NCI-H2029 treated with DMSO at 0.1 percent for 48 hours (cell line): ENCODE data around the gene N4BP3.
"Not testable (repeated sequence)": the region's sequence is repeated elsewhere in the genome, so short reads cannot be mapped to it uniquely, and the experiment has no call there.

Source experiments
- DNase-seq: peaks from one replicate; lab custom pipeline; 2025; lab: John Stamatoyannopoulos, UW

Gene N4BP3, protein sequence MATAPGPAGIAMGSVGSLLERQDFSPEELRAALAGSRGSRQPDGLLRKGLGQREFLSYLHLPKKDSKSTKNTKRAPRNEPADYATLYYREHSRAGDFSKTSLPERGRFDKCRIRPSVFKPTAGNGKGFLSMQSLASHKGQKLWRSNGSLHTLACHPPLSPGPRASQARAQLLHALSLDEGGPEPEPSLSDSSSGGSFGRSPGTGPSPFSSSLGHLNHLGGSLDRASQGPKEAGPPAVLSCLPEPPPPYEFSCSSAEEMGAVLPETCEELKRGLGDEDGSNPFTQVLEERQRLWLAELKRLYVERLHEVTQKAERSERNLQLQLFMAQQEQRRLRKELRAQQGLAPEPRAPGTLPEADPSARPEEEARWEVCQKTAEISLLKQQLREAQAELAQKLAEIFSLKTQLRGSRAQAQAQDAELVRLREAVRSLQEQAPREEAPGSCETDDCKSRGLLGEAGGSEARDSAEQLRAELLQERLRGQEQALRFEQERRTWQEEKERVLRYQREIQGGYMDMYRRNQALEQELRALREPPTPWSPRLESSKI

DNA sequence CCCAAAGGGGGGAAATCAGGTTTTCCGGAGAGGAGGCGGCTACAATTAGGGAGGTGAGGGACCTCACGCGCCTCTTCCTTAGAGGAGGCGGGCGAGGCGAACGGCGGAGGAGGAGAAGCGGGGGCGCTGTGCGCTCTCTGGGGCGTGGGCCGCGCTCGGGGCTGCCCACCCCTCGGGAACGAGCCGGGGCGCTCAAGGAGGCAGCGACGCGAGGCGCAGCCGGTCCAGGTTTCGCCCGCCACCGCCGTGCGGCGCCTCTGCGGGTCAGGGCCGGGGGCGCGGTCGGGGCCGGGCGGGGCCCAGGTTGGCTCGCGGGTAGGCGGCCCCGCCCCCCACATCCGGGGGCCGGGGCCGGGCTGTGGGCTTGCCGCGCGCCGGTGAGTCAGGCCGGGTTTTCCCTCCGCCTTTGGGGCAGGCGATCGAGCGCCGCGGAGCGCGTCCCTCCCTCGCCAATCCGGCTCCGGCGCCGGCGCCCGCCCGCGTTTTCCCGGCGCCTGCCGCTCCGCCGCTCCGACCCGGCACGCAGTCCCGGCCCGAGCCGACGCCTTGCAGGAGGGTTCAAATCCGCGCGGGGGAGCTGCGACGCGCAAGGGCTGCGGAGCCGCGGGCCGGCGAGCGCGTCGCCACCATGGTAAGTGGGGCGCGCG is at the start of gene N4BP3:
Gene N4BP3, plus strand, starts transcription at position 392 of the 647 bp plus-strand sequence. CDS start 6,052 bp downstream, outside the sequence.
- no peak for DNase-seq

DNA sequence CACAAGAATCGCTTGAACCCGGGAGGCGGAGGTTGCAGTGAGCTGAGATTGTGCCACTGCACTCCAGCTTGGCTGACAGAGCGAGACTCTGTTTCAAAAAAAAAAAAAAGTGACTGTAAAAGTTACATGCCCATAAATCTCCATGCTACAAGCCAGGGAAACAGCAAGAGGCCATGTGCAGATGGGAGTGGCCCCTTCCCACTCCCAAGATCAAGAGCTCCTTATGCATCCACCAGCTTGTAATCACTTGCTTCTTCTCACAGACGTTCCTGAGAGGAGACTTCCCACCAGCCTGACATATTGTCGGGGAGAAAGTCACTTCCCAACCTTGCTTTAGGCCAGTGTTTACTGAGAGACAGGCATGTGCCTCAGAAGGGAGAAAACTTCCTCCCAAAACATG is 45.6 kb upstream of the N4BP3 start:
- no peak for DNase-seq

DNA sequence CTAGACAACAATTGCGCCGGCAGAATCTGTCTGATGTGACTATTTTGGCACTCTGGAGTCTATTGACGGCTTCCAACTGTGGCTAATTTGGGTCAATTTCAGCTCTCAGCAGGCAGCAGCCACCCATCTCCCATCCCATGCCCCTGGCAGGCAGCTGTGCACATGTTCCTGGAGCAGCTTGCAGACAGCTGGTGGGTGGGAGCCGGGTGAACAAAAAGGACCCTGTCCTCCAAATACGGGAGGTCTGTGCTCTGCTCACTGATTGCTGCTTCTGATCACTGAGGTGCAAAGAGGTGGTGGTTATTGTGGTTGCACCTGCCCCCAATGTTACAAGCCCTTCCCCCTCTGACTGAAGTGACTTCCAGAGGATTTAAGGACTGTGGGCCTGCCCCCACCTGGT is 45.0 kb upstream of the N4BP3 start:
- no peak for DNase-seq

DNA sequence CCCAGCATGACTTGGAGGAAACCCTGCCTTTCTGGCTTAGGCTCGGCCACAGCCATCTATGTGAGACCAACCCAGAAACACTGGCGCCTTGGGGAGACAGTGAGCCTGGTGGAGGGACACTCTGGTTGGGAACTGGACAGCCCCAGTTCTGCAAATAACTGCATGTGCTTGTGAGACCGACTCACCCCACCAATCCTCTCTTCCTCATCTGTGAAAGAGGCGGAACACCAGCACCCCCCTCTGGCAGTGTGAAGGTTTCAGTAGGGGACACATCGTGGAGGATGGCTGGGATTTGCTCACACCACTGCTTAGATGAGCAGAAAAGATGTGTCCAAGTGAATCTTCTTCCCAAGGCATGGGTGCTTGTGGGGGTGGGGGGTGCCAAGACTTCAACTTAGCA is 43.4 kb upstream of the N4BP3 start:
- no peak for DNase-seq

DNA sequence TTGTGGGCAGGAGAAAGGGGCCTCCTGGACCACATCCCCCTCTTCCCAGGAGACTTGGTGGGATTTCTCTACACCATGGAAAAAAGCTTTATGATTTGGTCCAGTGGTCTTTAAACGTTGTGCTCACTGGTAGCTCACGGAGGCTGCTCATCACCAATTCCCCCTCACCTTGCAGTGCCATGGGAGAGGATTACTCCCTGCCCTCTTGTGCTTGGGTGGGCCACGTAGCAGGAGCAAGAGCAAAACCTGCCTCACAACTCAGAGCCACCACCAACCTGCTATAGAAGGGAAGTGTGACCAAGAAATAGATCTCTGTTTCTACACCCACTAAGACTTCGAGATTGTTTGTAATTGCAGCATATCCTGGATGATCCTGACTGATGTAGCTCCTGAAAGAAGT is 42.2 kb upstream of the N4BP3 start:
- DNase-seq: no peak

DNA sequence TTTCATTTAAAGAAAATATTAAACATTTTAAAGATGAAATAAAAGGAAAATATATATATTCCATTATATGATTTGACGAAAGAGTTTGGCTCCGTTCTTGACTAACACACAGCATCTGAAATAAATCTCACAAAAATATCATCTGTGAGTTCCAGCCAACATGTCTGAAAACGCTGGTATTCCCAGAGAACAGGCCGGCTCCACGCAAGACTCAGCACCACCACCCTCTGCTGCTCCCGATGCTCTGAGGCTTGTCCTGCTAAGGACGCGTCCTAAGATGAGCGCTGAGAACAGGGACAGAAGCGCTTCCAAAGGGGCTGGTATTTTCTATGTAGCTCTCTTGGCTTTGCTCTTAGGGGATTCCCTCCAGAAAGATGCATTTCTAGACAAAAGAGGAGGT is 40.6 kb upstream of the N4BP3 start:
- DNase-seq: no peak

DNA sequence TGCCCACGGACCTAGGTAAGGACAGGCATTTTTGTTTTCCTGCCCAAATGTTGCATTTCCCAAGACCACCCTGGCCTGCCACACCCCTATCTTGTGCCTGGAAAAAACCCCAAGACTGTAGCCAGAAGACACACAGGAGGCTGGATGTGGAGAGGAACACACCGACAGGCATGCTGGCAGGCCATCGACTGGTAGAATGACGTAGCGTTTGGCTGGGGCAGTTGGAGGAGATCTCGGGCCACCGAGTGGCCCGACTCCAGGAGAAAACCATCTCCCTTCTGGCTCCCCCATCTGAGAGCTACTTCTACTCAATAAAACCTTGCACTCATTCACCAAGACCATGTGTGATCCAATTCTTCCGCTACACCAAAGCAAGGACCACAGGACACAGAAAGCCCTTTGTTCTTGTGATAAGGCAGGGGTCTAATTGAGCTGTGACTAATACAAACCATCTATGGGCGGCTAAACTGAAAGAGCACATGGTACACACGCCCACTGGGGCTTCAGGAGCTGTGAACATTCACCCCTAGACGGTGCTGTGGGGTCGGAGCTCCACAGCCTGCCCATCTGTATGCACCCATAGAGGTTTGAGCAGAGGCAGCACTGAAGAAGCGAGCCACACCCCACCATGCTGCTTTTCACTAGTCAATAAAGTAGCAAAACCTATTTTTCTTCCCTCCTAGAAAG is 38.9 kb upstream of the N4BP3 start:
- DNase-seq: no peak

DNA sequence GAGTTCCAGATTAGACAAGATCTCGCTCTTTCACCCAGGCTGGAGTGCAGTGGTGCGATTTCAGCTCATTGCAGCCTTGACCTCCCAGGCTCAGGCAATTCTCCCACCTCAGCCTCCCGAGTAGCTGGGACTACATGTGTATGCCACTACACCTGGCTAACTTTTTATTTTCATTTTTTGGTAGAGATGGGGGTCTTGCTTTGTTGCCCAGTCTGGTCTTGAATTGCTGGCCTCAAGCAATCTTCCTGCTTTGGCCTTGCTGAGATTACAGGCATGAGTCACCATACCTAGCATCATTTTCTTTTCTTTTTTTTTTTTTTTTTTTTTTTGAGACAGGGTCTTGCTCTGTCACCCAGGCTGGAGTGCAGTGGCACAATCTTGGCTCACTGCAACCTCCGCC is 36.4 kb upstream of the N4BP3 start:
- not testable (repeated sequence) for DNase-seq

DNA sequence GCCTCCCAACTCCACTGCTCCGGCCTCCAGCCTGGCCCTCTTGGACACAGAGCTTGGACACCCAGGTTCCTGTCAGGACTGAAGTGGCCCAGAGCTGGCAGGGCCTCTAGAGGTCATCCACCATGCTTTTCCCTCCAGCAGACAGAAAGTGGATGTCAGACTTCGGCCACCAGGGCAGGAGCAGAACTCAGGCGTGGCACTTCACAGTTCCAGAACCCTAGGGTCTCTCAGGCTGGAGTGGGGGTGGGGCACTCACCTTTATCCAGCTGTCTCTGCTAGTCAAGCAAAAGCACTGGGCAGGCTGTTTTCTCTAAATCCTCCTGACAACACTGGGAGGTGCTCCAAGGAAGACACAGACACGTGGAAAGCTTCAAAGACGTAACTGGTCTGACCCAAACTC is 35.6 kb upstream of the N4BP3 start:
- no peak for DNase-seq

DNA sequence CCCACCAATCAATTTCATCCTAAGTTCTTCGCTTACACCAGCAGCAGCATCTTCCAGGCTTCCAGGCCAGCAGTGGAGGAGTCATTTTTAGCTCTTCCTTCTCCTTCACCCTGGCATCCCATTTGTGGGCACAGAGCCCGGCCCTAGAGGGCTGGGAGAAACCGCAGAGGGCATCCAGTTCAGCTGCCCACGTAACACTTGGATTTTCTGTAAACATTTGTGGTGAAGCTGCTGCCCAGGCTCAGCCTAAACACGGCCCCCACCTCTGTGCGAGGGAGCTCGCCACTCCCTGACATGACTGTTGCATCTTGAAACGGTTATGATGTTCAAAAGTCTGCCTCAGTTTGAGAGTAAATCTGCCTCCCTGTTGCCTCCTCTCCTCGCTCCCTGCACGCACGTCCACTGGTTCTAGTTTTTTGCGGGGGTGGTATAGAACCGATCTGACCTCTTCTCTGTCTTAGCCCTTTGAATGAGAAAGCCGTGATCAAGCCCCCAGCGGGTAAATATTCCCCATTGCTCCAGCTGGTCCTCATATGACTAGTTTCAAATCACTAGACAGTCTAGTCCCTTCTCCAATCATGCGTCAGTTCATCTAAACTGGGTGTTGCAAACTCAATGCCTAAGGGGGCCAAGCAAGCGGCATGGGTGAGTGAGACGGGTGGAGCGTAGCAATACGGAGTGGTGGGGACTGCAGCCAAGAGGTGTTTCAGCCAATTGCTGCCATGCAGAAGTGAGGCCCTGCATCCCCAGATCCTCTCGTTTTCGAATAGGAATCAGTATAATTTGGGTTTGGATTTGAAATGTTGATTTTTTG is 34.9 kb upstream of the N4BP3 start:
- DNase-seq: no peak

DNA sequence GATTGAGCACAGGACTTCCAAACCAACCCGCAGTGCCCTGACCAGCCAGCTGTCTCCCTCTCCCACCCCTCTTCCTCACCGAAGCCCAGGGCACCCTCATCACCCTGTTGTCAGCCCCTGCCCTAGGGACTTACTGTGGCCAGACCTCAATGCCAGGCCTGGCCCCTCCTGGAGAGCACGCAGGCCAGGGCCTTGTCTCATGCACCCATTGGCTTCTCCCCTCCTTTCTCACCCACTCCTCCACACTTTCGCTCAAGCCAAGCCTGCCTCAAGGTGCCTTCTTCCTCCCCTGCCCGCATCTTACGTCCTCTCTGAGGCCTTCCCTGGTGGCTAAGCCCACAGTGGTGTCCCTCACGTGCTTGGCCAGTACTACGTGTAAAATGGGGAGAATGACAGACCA is 33.3 kb upstream of the N4BP3 start:
- DNase-seq: no peak

DNA sequence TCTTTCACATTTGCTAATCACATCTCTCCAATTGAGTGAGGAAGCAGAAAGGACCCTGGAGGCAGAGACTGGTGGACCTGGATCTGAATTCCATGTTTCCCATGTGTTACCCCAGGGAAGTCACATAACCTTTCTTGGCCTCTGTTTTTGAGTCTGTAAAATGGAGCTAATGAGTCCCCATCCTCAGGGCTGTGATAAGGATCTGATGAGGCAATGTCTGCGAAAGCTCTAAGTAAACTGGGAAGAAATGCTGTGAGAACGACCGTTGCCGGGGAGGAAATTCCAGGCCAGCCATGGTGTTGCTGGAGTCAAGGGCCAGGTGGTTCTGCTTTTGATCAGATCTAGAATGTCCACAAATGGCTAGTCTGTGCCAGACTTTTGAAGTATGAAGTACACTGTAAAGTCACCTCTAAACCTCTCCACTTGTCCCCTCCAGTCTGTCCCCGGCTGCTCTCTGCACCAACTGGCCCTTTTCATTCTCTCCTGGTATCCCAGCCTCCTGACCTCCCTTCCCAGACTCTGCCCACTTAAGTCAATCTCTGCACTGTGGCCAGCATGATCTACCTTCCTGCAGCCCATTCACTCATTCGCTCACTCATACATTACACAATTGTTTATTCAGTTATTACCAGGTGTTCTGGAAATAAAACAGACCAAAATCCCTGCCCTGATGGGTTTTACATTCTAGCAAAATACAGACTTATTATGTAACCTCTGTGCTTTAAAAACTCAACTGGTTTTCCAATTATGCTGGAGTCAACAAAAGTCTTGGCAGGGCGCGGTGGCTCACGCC is 32.5 kb upstream of the N4BP3 start:
- DNase-seq: no peak

DNA sequence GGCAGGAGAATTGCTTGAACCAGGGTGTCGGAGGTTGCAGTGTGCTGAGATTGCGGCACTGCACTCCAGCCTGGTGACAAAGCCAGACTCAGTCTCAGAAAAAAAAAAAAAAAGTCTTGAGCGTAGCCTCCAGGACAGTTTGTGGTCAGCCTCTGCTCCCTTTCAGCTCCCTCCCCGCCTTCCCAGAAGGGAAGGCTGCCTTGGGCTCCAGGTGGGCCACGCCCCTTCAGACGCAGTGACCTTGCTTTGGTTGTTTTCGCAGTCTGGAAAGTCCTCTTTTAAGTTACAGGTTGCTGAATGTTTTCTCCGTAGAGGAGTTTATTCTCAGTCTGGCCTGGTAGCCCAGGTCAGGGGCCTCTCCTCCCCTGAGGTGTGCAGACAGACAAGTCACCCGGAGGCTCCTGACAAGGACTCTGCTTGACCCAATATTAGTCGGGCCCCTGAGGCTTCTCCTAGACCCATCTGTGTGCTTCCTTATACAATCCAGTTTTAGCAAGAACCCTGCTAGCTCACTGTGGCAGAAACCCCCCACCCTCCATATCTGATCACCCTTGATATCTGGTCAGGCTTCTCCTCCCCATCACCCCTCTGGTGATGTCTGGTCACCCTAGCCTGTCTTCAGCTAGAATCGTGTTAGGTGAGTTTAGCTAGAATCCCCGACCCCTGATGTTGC is 31.6 kb upstream of the N4BP3 start:
- no peak for DNase-seq

DNA sequence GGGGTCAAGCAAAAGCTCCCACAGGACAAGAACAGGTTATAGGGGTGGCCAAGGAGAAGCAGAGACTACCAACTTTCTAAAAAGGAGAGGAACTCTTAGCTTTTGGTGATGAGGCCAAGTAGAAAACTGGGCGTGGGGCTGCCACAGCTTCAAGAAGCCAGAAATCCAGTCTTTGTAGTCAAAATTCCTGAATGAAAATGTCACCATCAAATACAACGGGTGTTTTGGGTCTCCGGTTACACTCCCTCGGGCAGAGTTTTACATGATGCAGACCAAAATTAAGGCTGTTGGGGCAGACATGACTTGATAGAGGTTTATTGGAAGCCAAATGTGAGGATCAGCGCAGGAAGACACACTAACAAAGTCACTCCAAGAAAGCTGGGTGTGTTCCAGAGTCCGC is 29.4 kb upstream of the N4BP3 start:
- no peak for DNase-seq

DNA sequence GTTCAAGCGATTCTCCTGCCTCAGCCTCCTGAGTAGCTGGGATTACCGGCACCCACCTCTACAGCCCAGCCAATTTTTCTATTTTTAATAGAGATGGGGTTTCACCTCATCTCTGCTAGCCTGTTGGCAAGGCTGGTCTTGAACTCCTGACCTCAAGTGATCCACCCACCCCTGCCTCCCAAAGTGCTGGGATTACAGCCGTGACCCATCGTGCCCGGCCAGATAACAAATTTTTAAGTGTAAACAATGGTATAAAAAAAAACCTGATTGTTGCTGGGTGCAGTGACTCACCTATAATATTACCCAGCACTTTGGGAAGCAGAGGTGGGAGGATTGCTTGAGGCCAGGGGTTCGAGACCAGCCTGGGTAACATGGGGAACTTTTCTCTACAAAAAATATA is 28.0 kb upstream of the N4BP3 start:
- no peak for DNase-seq

DNA sequence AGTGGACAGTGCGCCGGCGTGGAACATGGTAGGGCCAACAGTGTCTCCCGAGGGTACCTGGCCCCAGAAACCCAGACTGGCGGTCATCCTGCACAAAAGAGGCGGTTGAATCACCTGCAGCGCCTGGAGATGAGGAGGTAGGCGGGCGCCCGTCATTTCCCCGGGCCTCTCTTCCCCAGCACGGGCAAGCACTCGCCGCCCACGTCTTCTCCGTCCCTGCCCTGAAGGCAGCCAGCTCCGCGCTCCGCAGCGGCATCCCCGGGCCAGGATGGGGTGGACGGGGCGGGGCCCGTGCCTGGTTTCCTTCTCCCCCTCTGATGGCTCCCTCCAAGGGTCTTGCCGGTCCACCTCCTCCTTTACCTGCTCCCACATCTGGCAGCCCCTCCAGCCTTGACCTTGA is 27.1 kb upstream of the N4BP3 start:
- no peak for DNase-seq

DNA sequence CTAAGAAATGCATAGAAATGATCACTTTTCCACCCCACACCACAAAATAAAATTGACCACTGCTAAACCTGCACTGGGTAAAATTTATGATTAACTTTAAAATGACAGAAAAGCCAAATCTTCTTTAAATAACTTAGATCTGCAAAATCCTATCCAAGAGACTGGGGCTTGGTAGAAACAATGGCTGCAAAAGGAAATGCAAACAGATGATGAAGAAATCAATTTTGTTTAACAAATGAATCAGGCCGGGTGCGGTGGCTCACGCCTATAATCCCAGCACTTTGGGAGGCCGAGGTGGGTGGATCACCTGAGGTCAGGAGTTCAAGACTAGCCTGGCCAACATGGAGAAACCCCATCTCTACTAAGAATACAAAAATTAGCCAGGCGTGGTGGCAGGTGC is 26.1 kb upstream of the N4BP3 start:
- DNase-seq: not testable (repeated sequence)

DNA sequence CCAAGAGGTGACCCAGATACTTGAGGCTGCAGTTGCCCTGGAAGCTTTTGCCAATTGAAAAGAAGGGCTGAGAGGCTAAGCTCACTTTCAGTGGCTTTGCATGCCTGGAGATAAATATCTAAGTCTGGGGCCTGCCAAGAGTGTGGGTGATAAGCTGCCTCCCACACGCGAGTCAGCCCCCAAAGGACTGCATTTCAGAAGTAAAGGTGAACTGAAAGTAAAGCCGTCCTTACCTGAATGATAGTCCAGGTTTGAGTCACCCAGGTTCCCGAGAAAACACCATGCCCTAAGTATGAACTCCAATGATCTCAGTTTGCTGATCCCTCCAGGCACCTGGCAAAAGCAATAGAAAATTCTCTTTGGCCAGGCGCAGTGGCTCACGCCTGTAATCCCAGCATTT is 22.5 kb upstream of the N4BP3 start:
- no peak for DNase-seq

DNA sequence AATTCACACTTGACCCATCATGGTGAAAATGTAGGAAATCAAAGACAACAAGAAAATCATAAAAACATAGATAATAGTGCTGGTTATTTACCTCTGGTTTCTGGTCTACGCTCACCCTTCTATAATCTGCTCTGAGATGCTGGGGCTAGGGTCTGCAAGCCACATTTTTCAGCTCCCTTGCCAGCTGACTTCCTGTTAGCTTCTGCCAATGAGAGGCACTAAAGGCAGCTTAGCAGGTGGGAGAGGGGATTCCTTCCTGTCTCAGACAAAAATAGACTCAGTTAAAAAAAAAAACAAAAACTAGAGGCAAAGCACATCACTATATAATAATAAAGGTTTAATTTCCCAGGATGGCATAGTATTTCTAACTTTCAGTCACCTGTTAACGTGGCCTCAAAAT is 20.2 kb upstream of the N4BP3 start:
- DNase-seq: no peak

DNA sequence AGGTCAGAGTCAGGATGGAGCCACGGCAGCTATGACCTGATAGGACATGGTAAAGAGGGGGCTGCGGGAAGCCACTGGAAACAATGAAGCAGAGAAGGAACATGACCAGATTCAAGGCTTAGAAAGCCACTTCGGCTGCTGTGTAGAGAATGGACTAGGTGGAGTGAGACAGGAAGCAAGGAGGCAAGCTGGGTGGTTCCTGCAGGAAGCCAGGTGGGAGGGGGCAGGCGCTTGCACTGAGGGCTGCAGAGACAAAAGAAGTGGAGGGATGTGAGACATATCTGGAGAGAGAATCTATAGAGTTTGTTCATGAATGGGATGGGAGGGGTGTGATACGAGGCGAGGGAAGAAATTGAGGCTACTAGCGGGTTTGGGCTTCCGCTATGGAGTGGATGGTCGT is 19.0 kb upstream of the N4BP3 start:
- no peak for DNase-seq

DNA sequence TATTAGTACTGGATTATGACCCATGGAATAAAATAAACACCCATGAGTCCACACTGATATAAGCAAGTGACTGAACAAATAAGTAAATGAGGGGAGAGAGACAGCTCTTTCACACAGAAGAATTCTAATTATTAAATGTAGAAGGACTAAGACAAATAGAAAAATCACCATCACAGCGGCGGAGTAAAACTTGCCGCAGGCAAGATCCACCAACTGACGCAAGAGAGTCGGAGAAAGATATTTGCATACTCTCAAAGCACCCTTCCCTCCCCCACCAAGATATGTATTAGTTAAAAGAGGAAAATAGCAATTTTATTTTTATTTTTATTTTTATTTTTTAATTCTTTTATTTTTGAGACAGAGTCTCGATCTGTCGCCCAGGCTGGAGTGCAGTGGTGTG is 14.6 kb upstream of the N4BP3 start:
- no peak for DNase-seq
